IPS-NIHi7 (cell line): ENCODE results near the gene TRPM7.
"Not testable (repeated sequence)": the region's sequence is repeated elsewhere in the genome, so short reads cannot be mapped to it uniquely, and the experiment has no call there.

ENCODE experiments used
- DNase-seq: peaks from one replicate; pipeline ENCODE4 v3.0.0; 2012; ENCODE audit warnings: mixed read lengths; ENCODE audit errors: extremely low spot score

TRPM7 gene

GRCh38 chr15:50686469-50687301 lies at the start of gene TRPM7:
TSS of gene TRPM7 (minus strand) at chr15:50686797. CDS start at chr15:50686533, 264 bp downstream.
- peak; percentile 88 for DNase-seq

- DNase-seq, result no peak
These were observed 48.6 kb upstream of the TRPM7 start for GRCh38 chr15:50735156-50735555.

GRCh38 chr15:50726315-50726714 lies 39.7 kb upstream of the TRPM7 start:
- DNase-seq, result no peak

- no peak for DNase-seq
These were observed 32.1 kb upstream of the TRPM7 start for GRCh38 chr15:50718700-50719125.

- no peak for DNase-seq
These were observed 25.4 kb upstream of the TRPM7 start for GRCh38 chr15:50712018-50712417.

- DNase-seq, result no peak
These were observed 24.0 kb upstream of the TRPM7 start for GRCh38 chr15:50710585-50710984.

GRCh38 chr15:50707878-50708427 lies 21.4 kb upstream of the TRPM7 start:
- DNase-seq, result no peak

- DNase-seq, result no peak
These were observed 16.3 kb upstream of the TRPM7 start for GRCh38 chr15:50702762-50703334.

- no peak for DNase-seq
These were observed 11.5 kb upstream of the TRPM7 start for GRCh38 chr15:50698101-50698500.

- no peak for DNase-seq
These were observed 10.7 kb upstream of the TRPM7 start for GRCh38 chr15:50697109-50697797.

- DNase-seq, result not testable (repeated sequence)
These were observed 8.1 kb upstream of the TRPM7 start for GRCh38 chr15:50694634-50695165.

- no peak for DNase-seq
These were observed 805 bp upstream of the TRPM7 start for GRCh38 chr15:50687302-50687902.

GRCh38 chr15:50685976-50686468 lies 575 bp downstream of the TRPM7 start:
- peak; percentile 57 for DNase-seq

GRCh38 chr15:50685191-50685975 lies 1.2 kb downstream of the TRPM7 start:
- DNase-seq, result no peak

GRCh38 chr15:50681467-50681866 lies 5.1 kb downstream of the TRPM7 start:
- DNase-seq, result no peak

- DNase-seq, result no peak
These were observed 9.7 kb downstream of the TRPM7 start for GRCh38 chr15:50676799-50677483.

GRCh38 chr15:50675535-50676144 lies 11.0 kb downstream of the TRPM7 start:
- no peak for DNase-seq

GRCh38 chr15:50670115-50670514 lies 16.5 kb downstream of the TRPM7 start:
- DNase-seq, result no peak

- no peak for DNase-seq
These were observed 17.0 kb downstream of the TRPM7 start for GRCh38 chr15:50669611-50670010.

- DNase-seq, result no peak
These were observed 20.7 kb downstream of the TRPM7 start for GRCh38 chr15:50665938-50666337.
